Hippocampal formation (tissue), 2 donors: Measurements from ENCODE around the gene SPRN.
"Not testable (repeated sequence)": the region's sequence is repeated elsewhere in the genome, so short reads cannot be mapped to it uniquely, and the experiment has no call there.

Experiments
- DNase-seq, 2 donors: peaks; one replicate each; lab custom pipeline; 2025; lab: John Stamatoyannopoulos, UW

SPRN gene

GRCh38 chr10:133424601-133425000 lies at the start of gene SPRN:
Gene SPRN, minus strand, starts transcription at chr10:133424625. Its CDS starts 944 bp downstream, at chr10:133423681.
- not testable (repeated sequence) for DNase-seq

- no peak for DNase-seq
Observed at GRCh38 chr10:133474027-133474426, 49.6 kb upstream of the SPRN start.

- no peak for DNase-seq
Observed at GRCh38 chr10:133473270-133473669, 48.8 kb upstream of the SPRN start.

GRCh38 chr10:133471300-133472109 lies 47.1 kb upstream of the SPRN start:
- no peak for DNase-seq

GRCh38 chr10:133469205-133469604 lies 44.8 kb upstream of the SPRN start:
- DNase-seq, result not testable (repeated sequence)

- DNase-seq, result no peak
Observed at GRCh38 chr10:133467286-133467911, 43.0 kb upstream of the SPRN start.

GRCh38 chr10:133466683-133467275 lies 42.4 kb upstream of the SPRN start:
- DNase-seq, result no peak

- no peak for DNase-seq
Observed at GRCh38 chr10:133465950-133466474, 41.6 kb upstream of the SPRN start.

GRCh38 chr10:133465191-133465949 lies 40.9 kb upstream of the SPRN start:
- DNase-seq, result no peak

GRCh38 chr10:133464582-133465031 lies 40.2 kb upstream of the SPRN start:
- DNase-seq, result no peak

- no peak for DNase-seq
Observed at GRCh38 chr10:133462512-133463305, 38.3 kb upstream of the SPRN start.

GRCh38 chr10:133461841-133462240 lies 37.4 kb upstream of the SPRN start:
- no peak for DNase-seq

- DNase-seq, result no peak
Observed at GRCh38 chr10:133461027-133461426, 36.6 kb upstream of the SPRN start.

- no peak for DNase-seq
Observed at GRCh38 chr10:133460208-133460769, 35.9 kb upstream of the SPRN start.

- no peak for DNase-seq
Observed at GRCh38 chr10:133459454-133460207, 35.2 kb upstream of the SPRN start.

GRCh38 chr10:133458710-133459453 lies 34.5 kb upstream of the SPRN start:
- DNase-seq, result no peak

- no peak for DNase-seq
Observed at GRCh38 chr10:133458021-133458709, 33.7 kb upstream of the SPRN start.

GRCh38 chr10:133457100-133457841 lies 32.8 kb upstream of the SPRN start:
- DNase-seq, result no peak
